GM20000 (cell line): Measurements from ENCODE around the gene EPB41L3.

Experiments used
- DNase-seq: peaks from one replicate; pipeline ENCODE4 v3.0.0; 2012; ENCODE audit warnings: low spot score
- TF ChIP-seq, protein P1 (sequence below): IDR thresholded peaks from 2 replicates; pipeline ENCODE4 v1.5.1; 2012; ENCODE audit warnings: mild to moderate bottlenecking, control low read depth; ENCODE audit errors: extremely low read depth, missing control alignments

The EPB41L3 gene

DNA sequence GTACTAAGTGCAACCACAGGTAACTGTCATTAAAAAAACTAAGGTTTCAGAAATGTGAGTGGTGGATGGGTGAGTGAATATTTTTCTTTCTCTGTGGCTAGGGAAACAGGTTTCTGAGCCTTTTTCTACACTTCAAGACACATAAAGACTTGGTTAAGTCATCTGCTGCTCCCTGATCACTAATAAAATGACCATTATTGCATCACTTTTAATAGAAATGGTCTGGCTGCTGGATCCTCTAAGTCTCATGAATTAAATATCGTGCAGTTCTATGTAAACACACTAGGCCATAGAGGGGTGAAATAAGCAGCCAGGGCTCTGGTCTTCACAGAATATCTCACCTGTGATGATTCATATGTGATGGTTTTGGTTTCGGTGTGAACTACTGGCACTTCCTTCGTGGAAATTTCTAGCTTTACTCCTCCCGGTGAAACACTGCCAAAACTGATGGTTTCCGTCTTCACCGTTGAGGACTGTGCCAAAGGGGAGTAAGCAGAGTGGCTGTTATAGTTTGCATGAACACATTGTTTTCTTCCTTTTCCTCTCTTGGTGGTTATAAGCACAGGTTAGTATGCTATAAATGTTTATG lies 147.8 kb downstream of the EPB41L3 start:
- DNase-seq = no peak
- TF ChIP-seq, protein P1, sequence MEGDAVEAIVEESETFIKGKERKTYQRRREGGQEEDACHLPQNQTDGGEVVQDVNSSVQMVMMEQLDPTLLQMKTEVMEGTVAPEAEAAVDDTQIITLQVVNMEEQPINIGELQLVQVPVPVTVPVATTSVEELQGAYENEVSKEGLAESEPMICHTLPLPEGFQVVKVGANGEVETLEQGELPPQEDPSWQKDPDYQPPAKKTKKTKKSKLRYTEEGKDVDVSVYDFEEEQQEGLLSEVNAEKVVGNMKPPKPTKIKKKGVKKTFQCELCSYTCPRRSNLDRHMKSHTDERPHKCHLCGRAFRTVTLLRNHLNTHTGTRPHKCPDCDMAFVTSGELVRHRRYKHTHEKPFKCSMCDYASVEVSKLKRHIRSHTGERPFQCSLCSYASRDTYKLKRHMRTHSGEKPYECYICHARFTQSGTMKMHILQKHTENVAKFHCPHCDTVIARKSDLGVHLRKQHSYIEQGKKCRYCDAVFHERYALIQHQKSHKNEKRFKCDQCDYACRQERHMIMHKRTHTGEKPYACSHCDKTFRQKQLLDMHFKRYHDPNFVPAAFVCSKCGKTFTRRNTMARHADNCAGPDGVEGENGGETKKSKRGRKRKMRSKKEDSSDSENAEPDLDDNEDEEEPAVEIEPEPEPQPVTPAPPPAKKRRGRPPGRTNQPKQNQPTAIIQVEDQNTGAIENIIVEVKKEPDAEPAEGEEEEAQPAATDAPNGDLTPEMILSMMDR = no peak

DNA sequence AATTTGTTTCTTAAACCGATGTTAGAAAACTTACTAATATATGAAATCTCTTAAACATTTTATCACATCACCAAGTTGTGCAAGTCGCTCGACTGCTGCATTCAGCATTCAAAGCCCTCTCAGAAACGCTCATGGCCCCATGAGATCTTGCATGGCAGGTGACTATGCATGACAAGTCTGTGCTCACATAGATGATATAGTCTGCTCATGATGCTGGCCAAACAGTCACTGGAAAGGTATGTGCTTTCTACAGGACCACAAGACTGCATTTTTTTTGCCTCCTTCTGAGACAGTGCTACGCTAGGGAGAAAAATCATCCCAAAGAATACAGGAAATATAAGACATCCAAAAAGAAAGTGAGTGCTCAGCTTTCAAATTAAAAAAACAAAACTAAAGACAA lies 150.0 kb downstream of the EPB41L3 start:
- TF ChIP-seq, protein P1 = no peak
- DNase-seq = no peak

- DNase-seq = no peak
- TF ChIP-seq, protein P1 = no peak
Observed at GRCh38 chr18:5391409-5391808, 152.4 kb downstream of the EPB41L3 start.

DNA sequence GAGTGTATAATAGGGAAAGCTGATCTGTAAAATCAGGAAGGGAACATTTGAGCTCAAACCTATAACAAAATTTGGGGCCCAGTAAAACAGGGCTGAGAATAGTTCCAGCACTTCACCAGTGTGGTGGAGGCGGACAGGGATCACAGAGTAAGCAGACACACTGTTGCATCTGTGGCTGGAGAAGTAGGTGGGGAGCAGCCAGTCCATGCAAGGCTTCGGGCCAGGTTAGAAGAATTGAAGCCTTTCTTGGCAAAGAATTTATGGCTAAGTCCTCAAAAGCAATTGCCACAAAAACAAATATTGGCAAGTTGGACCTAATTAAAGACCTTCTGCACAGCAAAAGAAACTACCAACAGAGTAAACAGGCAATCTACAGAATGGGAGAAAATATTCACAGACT lies 154.4 kb downstream of the EPB41L3 start:
- TF ChIP-seq, protein P1 = no peak

GRCh38 chr18:5388896-5389295 lies 154.9 kb downstream of the EPB41L3 start:
- no peak for DNase-seq
- TF ChIP-seq, protein P1 = no peak

More for the DNA sequence above, 154.4 kb downstream of the EPB41L3 start:
- no peak for DNase-seq

DNA sequence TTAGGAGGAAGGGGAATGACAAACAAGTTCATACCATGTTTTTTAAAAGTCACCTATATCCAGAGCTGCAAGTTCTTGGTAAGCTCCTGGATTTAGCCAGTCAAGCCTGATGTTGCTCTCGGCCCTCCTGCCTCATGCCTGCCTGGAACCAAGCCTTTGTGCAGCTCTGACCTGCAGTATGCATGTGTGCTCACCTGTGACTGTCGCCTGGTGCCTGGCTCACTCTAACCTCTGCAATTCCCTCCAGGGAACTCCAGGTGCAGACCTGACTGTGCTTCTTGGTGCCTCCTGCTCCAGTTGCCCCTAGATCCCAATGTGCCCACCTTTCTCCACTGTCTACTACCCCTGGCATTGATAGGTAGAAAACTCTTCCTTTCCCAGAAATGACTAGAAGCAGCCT lies 163.2 kb downstream of the EPB41L3 start:
- TF ChIP-seq, protein P1 = no peak
- no peak for DNase-seq

DNA sequence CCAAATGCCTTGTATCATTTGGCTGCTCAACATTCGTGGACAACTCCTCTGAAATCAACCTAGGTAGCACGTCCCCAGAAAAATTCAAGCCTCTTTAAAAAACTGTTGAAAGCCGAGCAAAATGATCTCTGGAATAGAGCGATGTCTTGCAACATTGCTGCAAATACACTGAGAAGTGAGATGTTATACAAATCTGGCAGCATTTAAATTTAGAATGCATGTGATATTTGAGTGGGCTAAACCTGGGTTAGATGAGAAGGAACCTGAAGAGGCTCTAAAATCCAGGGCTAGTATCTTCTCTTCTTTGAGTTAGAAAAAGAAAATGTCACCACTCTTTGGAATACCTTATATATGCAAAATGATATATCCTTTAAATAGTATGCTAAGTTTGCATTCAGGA lies 166.8 kb downstream of the EPB41L3 start:
- TF ChIP-seq, protein P1 = no peak
- no peak for DNase-seq
